Omental fat pad (tissue), 4 donors: ENCODE results near the gene RCE1. TPM values are rescaled to one million over a fixed set of nuclear protein-coding genes. Genes with fewer than 3 reads are reported as not detected.
"Not testable (repeated sequence)": the region's sequence is repeated elsewhere in the genome, so short reads cannot be mapped to it uniquely, and the experiment has no call there.

Experiments used
- ATAC-seq: fragments of 150-250 bp; one replicate; pipeline ENCODE4 v1.9.1; 2016; ENCODE audit warnings: mild to moderate bottlenecking, moderate library complexity; ENCODE audit not compliant: low FRiP score
- DNase-seq: peaks from one replicate; pipeline ENCODE4 v3.0.0-alpha.2; 2019; ENCODE audit warnings: low spot score
- total RNA-seq, 4 donors: library from RNA; depleted of rRNA; stranded (reverse); fragments of >200 nt; gene quantifications; one replicate each; pipeline ENCODE4 v1.1.0, GENCODE V29; 2016
- TF ChIP-seq, protein P1 (sequence below), 3 donors: fragments of 450-650 bp; IDR thresholded peaks; one replicate each; pipeline ENCODE4 v1.5.1; 2016 to 2017; ENCODE audit warnings: antibody characterized with exemption in 3 of 3, mild to moderate bottlenecking in 3 of 3, moderate library complexity in 2 of 3

The RCE1 gene, protein sequence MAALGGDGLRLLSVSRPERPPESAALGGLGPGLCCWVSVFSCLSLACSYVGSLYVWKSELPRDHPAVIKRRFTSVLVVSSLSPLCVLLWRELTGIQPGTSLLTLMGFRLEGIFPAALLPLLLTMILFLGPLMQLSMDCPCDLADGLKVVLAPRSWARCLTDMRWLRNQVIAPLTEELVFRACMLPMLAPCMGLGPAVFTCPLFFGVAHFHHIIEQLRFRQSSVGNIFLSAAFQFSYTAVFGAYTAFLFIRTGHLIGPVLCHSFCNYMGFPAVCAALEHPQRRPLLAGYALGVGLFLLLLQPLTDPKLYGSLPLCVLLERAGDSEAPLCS
- 10 to 100 TPM; 12.8 to 20.4 (median 14.5) TPM for total RNA-seq

- DNase-seq (peak; percentile 68), ATAC-seq (peak; percentile 93)
- TF ChIP-seq, protein P1, sequence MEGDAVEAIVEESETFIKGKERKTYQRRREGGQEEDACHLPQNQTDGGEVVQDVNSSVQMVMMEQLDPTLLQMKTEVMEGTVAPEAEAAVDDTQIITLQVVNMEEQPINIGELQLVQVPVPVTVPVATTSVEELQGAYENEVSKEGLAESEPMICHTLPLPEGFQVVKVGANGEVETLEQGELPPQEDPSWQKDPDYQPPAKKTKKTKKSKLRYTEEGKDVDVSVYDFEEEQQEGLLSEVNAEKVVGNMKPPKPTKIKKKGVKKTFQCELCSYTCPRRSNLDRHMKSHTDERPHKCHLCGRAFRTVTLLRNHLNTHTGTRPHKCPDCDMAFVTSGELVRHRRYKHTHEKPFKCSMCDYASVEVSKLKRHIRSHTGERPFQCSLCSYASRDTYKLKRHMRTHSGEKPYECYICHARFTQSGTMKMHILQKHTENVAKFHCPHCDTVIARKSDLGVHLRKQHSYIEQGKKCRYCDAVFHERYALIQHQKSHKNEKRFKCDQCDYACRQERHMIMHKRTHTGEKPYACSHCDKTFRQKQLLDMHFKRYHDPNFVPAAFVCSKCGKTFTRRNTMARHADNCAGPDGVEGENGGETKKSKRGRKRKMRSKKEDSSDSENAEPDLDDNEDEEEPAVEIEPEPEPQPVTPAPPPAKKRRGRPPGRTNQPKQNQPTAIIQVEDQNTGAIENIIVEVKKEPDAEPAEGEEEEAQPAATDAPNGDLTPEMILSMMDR (IDR thresholded peaks at IDR 0.05) = no peak
Observed at GRCh38 chr11:66842896-66843775, at the start of gene RCE1. Gene RCE1 (plus strand): TSS chr11:66843441. CDS start chr11:66843456, 15 bp downstream.

- ATAC-seq, DNase-seq: not testable (repeated sequence)
Observed at GRCh38 chr11:66799815-66800214, 43.4 kb upstream of the RCE1 start.

GRCh38 chr11:66800720-66801428 lies 42.4 kb upstream of the RCE1 start:
- no peak for ATAC-seq
- no peak for DNase-seq
- TF ChIP-seq, protein P1 (IDR thresholded peaks at IDR 0.05) = no peak

- DNase-seq (no peak), ATAC-seq (no peak)
- TF ChIP-seq, protein P1 (IDR thresholded peaks at IDR 0.05) = no peak
Observed at GRCh38 chr11:66809592-66809991, 33.6 kb upstream of the RCE1 start.

DNA sequence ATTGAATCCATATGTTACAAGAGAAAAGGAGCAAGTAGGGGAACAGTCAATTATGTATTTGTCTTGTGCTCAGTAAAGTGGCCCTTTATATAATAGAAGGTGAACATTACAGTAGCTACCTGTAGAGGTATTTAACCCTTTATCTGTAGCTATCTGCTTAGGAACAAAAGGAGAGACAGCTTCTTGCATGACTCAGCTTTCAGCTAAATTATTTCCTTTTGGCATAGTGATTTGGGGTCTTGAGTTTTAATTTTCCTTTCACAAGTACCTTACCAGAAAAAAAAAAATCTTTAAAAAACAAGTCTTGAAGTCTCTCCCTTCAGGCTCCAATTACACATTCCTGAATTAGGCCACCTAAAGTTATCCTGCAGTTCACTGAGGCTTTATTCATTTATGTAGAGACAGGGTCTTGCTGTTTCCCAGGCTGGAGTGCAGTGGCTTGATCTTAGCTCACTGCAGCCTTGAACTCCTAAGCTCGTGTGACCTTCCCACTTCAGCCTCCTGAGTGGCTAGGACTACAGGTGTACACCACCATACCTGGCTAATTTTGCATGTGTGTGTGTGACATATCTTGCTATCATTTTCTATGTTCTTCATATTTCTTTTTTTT lies 32.6 kb upstream of the RCE1 start:
- no peak for ATAC-seq
- TF ChIP-seq, protein P1 (IDR thresholded peaks at IDR 0.05) = no peak
- DNase-seq = no peak

DNA sequence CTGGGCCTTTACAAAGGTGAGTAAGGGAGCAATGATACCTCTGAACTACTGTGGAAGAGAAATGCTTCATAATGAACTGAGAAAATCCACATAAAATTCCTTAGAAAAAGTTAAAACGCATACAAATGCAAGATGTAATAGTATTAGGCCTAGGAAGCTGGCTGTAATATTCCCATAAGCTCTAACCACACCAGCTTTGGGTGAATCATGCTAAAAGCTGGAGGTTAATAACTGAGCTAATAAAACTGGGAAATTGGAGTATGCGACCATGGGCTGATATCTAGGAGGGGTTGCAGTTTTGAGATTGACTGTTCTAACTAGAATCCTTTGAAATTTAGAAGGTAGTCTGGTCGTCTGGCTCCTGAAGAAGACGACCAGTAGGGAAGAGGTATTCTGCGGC lies 28.6 kb upstream of the RCE1 start:
- TF ChIP-seq, protein P1 (IDR thresholded peaks at IDR 0.05) = no peak
- ATAC-seq (no peak), DNase-seq (no peak)

- ATAC-seq = no peak
- TF ChIP-seq, protein P1 (IDR thresholded peaks at IDR 0.05) = no peak
- no peak for DNase-seq
Observed at GRCh38 chr11:66815646-66816045, 27.6 kb upstream of the RCE1 start.
